ENCODE results near the gene SUOX. TPM values are rescaled to one million over a fixed set of nuclear protein-coding genes. Genes with fewer than 3 reads are reported as not detected.

The SUOX gene
- total and polyA plus RNA-seq, 2 of the 4 experiments (the other 2 are of a cell fraction), result 17.8 to 19.4 TPM

- CTCF ChIA-PET, result no interaction called here
- no peak overlapping the region for H3K4me2 ChIP-seq (ENCODE audit: low read depth, low read length)
- ATAC-seq (ENCODE audit: low read depth) (no peak), DNase-seq (no peak)
- intact Hi-C loops (cut with micrococcal nuclease) (no loop called here), dilution Hi-C loops (cut with HindIII; ENCODE audit: low sequenced_read_pairs, unreplicated experiment) (no loop called here), in situ Hi-C loops (cut with MboI; ENCODE audit: low sequenced_read_pairs) (no loop called here)
- no peak overlapping the region for H3K4me3 ChIP-seq (ENCODE audit: insufficient read depth, low read depth, low read length)
- H2BK20ac ChIP-seq (ENCODE audit: low read depth, low read length), result no peak overlapping the region
- H4K5ac ChIP-seq (ENCODE audit: low read depth, low read length), result no peak overlapping the region
- H3K4me1 ChIP-seq (ENCODE audit: control insufficient read depth, insufficient read depth, low read length), result peaks cover 17% of the 10 kb centered on the region
- H4K91ac ChIP-seq (ENCODE audit: insufficient read depth, low read depth, low read length), result no peak overlapping the region
- no peaks in the 10 kb centered on the region for H4K20me1 ChIP-seq (ENCODE audit: insufficient read depth, low read length)
- no peak overlapping the region for H3K14ac ChIP-seq (replicated peaks; ENCODE audit: low read depth, low read length)
- no peak overlapping the region for H3K18ac ChIP-seq (ENCODE audit: low read depth, low read length)
- H4K8ac ChIP-seq (ENCODE audit: low read depth in 2 of 2, low read length in 2 of 2), result no peak overlapping the region
- H3K9me1 ChIP-seq (ENCODE audit: insufficient read depth, low read length), result peaks cover 8% of the 10 kb centered on the region; the same call in 1 of the 2 replicates
- H2AFZ ChIP-seq (replicated peaks; ENCODE audit: low read length, poor library complexity), result no peak overlapping the region
- no peak overlapping the region for H2BK15ac ChIP-seq (ENCODE audit: low read depth, low read length)
- TF ChIP-seq ELK1 (IDR thresholded peaks at IDR 0.05; ENCODE audit: borderline replicate concordance, low read depth, low read length) (no peak), MAFK (IDR thresholded peaks at IDR 0.05; ENCODE audit: low read depth, low read length) (no peak)
- H3K27me3 ChIP-seq (ENCODE audit: control insufficient read depth, insufficient read depth, low read length), result no peaks in the 10 kb centered on the region
- BruUV-seq (replicated peaks), result no TSS peak
- H3K9ac ChIP-seq (ENCODE audit: low read depth, low read length), result no peak overlapping the region
- H2AK5ac ChIP-seq (ENCODE audit: low read depth, low read length), result no peak overlapping the region
- no peak overlapping the region for H3K27ac ChIP-seq (ENCODE audit: insufficient read depth, low read length)
- no peak overlapping the region for H3K23ac ChIP-seq (ENCODE audit: low read depth, low read length)
- no peak overlapping the region for H3K4ac ChIP-seq (ENCODE audit: low read depth, low read length)
- H3K56ac ChIP-seq (ENCODE audit: extremely low read depth, insufficient read depth, low read length), result no peak overlapping the region
- POLR2A ChIA-PET (ENCODE audit: unreplicated experiment), result no interaction called here
- H3K9me3 ChIP-seq (ENCODE audit: control insufficient read depth, insufficient read depth, low read length), result no peaks in the 10 kb centered on the region
- no peak overlapping the region for H2AK9ac ChIP-seq (replicated peaks; ENCODE audit: low read depth, low read length, poor library complexity)
- no peaks in the 10 kb centered on the region for H3K36me3 ChIP-seq (ENCODE audit: control insufficient read depth, insufficient read depth, low read length)
- no peak overlapping the region for H2BK120ac ChIP-seq (ENCODE audit: low read depth, low read length)
- peaks cover 0 to 15% of the 10 kb centered on the region in 2 experiments; a peak in 3 of 4 replicates for H3K79me1 ChIP-seq (ENCODE audit: low read depth in 1 of 2, low read length in 2 of 2)
- H2BK5ac ChIP-seq (ENCODE audit: low read depth, low read length, poor library complexity, severe bottlenecking), result no peak overlapping the region
- WGBS, 2 experiments (ENCODE audit: extremely low coverage in 2 of 2, insufficient read length in 1 of 2), result no CpG with 5 or more reads among the region's 1 CpG
Observed at GRCh38 chr12:56018356-56018755, 21.3 kb downstream of the SUOX start.

All from IMR-90 (cell line).